ENCODE data around the gene PRMT7. TPM values are rescaled to one million over a fixed set of nuclear protein-coding genes. Genes with fewer than 3 reads are reported as not detected.

Gene PRMT7
- total and polyA plus RNA-seq, 5 experiments from 2014 or later, result 35.7 to 112 (median 49.9) TPM

Other genes starting within 250 kb of the PRMT7 start
- 100 to 1,000 TPM; 156 to 162 TPM for gene NFATC3, start 225.6 kb upstream of the PRMT7 start, total RNA-seq
- 100 to 1,000 TPM in 1 of 3 donors, 10 to 100 TPM in 2; 85.2 to 102 (median 86.6) TPM for gene NFATC3, start 225.6 kb upstream of the PRMT7 start, polyA plus RNA-seq
- under 1 TPM; 0.22 to 0.36 TPM for gene ESRP2, start 74.9 kb upstream of the PRMT7 start, total RNA-seq
- under 1 TPM in 1 of 3 donors, not detected in 2; 0.64 TPM for gene ESRP2, start 74.9 kb upstream of the PRMT7 start, polyA plus RNA-seq
- gene PLA2G15, start 65.6 kb upstream of the PRMT7 start, total RNA-seq, result 1 to 10 TPM; 6.3 to 8.0 TPM
- gene PLA2G15, start 65.6 kb upstream of the PRMT7 start, polyA plus RNA-seq, result 1 to 10 TPM; 2.4 to 9.6 (median 4.6) TPM
- 100 to 1,000 TPM; 211 to 228 TPM for gene SLC7A6, start 46.5 kb upstream of the PRMT7 start, total RNA-seq
- gene SLC7A6, start 46.5 kb upstream of the PRMT7 start, polyA plus RNA-seq, result 10 to 100 TPM; 14.3 to 20.2 (median 19.2) TPM
- gene SLC7A6OS, start 73 bp upstream of the PRMT7 start, total RNA-seq, result 10 to 100 TPM; 46.0 to 52.0 TPM
- gene SLC7A6OS, start 73 bp upstream of the PRMT7 start, polyA plus RNA-seq, result 10 to 100 TPM; 18.8 to 27.5 (median 23.3) TPM
- gene SMPD3, start 137.5 kb downstream of the PRMT7 start, total RNA-seq, result under 1 TPM; 0.27 to 0.88 TPM
- 1 to 10 TPM in 1 of 3 donors, under 1 TPM in 2; 0.80 to 3.5 (median 0.94) TPM for gene SMPD3, start 137.5 kb downstream of the PRMT7 start, polyA plus RNA-seq
- gene ZFP90, start 228.3 kb downstream of the PRMT7 start, total RNA-seq, result 10 to 100 TPM; 54.2 to 55.7 TPM
- gene ZFP90, start 228.3 kb downstream of the PRMT7 start, polyA plus RNA-seq, result 10 to 100 TPM; 25.2 to 29.2 (median 29.1) TPM

All from naive thymus-derived CD8-positive, alpha-beta T cell (primary cell).